Measurements from ENCODE around the gene NELL2.

NELL2 gene

DNA sequence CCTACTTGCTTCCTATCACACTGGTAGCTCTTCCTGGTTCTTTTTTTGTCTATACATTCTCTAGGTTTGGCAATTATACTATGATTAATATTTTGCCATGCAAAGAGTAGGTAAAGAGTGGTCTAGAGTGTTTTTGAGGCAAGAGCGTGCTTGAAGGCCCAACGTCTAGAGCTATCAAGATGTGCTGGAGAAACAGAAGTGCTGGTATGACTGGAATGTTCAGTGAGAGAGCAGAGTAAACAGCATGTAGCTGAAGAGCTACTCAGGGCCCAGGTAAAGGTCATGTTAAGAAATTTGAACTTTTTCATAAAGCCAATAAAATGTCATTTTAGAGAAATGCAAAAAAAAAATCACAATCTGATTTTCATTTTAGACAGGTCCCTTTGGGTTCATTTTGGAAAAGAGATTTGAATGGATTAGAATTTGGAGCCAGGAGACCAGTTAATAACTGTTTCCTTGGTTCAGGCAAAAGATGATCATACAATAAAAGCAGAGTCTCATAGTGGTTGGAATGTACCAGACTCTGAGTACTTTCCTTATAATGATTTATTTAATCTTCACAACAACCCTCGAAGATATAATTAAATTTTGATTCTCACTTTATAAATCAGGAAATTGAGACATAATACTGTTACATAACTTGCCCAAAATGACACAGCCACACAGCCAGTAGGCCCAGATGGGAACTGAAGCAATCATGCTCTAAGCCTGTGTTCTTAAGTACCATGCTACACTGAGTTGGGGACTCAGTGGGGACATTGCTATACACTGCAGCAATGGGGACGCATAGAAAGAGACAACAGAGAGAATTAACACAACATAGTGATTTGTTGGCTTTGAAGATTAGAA, 350.1 kb downstream of the NELL2 start:
- no peak for DNase-seq

DNA sequence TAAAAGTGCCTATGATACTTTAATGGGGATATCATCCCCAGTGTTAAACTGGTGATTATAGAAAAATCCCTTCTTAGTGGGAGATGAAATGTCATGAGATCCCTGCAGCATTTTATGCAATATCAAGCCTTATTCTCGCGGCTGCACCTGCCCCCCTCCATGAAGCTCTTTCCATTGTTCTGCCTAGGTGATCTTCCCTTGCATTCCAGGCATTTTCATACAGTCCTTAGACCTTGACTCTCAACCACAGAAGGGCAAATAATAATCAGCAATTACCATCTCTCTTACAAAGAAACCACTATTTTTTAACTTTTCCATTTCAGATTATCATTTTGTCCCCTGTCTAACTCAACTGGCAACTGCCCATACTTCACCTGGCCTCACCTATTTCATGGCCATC, 352.3 kb downstream of the NELL2 start:
- no peak for DNase-seq

DNA sequence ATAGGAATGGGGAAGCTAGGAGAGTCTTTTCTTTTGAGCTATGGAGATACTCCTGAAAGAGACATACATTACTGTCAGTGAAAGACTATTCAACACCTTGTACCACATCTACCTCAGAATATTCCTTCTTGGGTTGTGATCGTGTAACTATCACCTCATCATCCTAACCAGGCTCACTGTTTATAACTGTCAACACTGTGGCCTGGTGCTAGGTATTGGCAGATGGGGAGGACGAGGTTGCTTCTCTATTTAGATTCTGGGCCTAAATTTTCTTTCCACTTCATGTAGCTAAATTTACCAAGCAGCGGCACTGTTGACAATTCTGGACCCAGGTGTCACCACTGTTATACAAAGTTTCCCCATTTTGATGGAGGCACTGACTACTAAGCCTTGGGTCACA, 354.4 kb downstream of the NELL2 start:
- DNase-seq, result no peak

DNA sequence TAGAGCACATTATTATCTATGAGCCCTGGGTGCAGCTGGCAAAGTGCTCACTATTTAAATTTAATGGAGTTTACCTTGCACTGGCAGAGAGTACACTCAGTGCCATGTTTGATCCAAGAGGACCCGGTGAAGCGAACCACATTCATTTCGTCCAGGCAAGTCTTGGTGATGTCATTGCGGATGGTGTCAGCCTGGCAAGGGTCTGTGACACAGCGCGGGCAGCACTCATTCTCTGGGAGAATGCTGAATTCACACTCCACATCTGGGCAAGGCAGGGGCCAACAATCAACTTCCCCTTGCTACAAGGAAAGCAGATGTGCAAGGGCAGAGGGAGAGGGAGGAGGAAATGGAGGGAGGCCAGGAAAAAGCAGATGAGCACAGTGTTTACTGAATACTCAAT, 356.2 kb downstream of the NELL2 start:
- no peak for DNase-seq

DNA sequence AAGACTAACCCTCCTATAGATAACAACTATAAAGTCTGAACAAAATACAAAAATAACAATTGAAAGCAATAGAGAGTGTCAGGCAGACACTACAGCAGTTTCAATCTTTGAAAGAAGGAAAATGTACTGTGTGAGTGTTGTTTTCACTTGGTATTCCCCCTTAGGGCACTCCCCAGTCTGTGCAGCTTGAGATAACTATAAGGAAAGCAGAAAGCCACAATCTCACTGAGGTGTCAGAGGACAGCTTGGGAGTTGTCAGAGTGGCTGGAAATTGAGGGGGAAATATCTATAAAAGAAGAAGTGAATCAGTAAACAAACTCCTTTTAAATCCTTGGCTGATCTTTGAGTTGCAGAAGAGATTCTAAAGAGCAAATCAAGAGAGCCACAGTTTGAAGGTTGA, 364.8 kb downstream of the NELL2 start:
- no peak for DNase-seq

DNA sequence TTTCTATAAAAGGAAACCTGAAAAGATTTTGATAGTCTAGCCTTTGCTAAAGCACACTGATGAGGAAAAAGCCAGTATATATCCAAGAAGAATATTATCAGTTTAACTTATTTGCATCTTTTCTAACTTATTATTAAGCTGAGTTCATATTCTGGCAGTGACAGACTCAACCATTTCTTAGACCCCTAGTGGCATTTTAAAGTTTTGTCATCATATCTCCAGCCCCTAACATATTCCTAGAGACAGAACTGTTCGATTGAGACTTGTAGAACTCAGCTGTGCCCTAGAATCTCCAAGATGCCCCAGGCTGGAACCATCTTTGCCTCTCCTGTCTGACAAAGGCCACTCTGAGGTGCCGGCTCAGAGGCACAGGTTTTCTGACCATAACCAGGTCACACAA, 365.6 kb downstream of the NELL2 start:
- no peak for DNase-seq

DNA sequence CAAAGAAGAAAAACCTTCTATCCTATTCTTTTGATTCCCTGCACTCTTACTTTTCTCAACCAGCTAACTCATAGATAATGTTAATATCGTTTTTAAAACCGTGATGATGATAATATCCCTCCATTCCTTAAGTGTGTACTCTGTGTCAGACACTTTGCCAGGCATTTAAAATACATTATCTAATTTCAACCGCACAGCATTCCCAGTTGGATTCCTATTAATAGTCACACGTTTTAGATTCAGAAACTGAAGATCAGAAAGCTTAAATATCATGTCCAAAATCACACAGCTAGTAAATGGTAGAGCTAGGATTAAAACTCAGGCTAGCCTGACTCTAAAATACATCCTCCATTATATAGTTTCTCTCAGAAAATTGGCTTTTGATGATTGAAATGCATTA, 366.0 kb downstream of the NELL2 start:
- no peak for DNase-seq

DNA sequence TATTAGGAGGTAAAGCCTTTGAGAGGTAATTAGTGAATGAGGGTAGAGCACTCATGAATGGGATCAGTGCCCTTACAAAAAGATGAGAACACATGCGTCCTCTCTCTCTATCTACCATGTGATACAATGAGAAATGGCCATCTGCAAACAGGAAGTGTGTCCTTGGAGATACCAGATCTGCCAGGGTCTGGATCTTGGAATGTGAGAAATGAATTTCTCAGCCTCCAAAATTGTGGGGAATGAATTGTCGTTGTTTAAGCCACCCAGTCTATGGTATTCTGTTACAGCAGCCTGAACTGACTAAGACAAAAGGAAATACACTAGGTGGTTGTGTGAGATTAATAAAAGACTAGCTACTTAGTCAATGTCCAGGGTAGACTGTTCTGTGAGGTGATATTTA, 366.6 kb downstream of the NELL2 start:
- no peak for DNase-seq

DNA sequence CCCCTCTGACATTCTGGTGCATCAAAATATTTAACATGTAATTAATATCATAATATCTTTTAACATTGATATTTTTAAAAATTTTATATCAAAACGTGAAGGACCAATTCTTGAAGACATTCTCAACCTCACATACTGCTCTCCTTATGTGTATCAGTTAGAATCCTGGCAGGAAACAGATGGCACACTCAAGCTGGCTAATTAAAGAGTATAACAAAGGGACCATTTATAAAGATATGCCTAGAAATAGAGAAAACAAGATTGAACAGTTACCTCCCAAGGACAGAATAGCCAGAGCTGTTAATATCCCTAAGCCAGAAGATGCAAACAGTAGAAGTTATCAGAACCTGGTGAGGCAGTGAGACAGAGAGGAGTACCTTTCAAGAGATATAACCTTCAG, 368.7 kb downstream of the NELL2 start:
- no peak for DNase-seq

DNA sequence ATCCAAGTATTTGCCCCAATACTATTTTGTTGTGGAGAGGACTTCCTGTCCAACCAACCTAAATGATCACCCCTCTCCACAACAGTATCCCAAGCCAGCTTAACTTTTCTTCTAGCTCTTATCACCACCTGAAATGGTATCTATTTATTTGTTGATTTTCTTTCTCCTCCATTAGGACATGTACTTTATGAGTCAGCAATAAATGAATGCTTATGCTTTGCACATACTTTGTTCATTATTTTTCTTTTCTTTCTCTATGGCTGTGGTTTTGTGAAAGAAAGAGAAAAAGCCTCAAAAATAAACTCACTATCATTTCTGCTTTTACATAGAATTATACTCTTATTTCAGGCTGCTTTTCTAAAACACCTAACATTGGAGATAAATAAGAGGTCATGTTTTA, 371.3 kb downstream of the NELL2 start:
- DNase-seq, result no peak

DNA sequence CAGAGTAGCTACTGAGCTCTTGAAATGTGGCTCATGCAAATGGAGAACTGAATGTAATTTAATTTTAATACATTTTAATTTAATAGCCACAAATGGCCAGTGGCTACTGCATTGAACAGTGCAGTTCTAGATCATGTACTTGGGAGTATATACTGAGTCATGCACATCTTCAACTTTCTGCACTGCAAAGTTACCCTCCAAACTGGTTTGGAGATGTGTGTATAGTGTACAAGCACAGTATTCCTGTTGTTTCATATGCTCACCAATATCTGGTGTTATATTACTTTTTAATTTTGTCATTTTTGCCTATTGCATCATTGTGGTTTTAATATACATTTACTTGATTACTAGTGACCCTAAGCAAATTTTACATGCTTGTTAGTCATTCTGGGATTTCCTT, 372.8 kb downstream of the NELL2 start:
- no peak for DNase-seq

DNA sequence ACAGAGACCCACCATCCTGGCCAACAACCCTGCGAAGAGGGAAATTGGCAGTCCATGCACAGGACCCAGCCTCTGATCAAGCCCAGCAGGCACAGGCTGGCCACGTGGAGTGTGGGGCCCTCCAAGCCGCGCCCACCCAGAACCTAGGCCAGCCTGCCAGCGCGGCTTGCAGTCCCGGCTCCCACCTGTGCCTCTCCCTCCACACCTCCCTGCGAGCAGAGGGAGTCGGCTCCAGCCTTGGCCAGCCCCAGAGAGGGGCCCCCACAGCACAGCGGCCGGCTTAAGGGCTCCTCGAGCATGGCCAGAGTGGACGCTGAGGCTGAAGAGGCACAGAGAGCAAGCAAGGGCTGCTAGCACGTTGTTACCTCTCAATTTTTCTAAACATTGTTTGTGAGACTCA, 373.4 kb downstream of the NELL2 start:
- no peak for DNase-seq

DNA sequence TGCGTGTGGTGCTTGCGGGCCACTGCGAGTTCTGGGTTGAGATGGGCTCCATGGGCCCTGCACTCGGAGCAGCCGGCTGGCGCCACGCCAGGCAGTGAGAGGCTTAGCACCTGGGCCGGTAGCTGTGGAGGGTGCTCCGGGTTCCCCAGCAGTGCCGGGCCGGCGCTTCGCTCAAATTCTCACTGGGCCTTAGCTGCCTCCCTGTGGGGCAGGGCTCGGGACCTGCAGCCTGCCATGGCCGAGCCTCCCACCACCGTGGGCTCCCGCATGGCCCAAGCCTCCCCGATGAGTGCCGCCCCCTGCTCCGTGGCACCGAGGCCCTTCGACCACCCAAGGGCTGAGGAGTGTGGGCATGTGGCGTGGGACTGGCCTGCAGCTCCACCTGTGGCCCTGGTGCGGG, 375.7 kb downstream of the NELL2 start:
- no peak for DNase-seq

DNA sequence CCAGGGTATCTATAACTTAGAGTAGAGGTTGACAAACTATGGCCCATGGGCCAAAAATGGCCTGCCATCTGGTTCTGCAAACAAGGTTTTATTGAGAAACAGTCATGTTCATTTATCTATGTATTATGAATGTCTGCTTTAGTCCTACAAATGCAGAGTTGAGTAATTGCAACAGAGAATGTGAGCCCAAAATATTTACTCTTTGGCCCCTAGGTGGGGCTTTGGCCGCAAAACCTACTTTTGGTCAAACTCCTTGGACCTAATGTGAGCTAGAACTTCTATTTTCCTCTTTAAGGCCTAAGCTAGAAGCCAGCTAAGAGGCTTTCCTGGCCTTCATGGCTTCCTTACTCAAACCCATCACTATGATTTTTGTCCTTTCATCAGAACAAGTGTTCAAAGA, 379.1 kb downstream of the NELL2 start:
- no peak for DNase-seq

DNA sequence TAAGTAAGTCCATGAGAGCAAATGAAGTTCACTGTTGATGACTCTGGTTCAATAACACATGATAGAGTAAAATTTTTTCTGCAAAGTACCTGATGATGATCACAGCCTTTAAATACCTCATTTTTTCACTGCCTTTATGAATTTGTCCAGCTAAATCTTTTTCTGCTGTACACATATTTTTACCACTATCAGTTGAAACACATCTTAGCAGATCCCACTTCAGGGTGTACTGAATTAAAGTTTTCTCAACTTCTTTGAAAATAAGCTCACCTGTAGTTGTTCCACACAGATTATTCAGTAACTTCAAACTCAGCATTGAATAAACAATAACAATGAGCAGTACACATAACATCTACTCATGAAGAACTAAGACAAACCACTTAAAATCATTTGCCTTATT, 385.9 kb downstream of the NELL2 start:
- DNase-seq, result no peak

DNA sequence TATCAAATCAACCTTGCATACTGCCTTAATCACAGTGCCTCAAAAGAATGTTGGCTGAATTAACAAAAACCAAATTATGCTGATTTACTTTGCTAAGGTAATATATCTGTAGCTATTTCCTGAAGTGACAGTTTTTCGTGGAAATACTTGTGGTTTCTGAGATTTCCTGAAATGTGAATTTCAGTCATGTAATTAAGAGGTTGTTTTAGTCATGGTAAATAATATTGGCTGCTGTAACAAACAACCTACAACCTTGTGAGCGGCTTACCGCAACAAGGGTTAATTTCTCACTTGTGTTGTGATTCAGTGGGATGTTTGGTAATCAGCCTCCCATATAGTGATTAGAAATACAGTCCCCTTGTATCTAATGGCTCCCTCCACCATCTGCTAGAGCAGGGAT, 387.9 kb downstream of the NELL2 start:
- DNase-seq, result no peak

DNA sequence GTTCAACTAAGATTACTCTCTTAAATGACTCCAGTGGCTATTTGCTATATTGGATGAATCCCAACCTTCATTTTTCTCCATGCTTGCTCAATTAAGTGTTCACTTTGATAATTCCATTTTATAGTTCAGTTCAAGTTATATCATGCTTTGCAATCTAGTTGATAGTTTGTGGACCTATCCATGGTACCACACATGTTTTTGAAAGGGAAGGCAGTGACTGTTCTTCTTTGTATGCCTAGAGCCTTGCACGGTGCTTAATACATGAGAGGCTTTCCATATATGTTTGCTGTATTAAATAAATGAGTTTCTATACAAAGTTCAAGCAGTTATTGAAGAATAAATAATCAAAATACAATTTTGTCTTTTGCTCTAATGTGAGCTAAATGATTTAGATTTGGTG, 391.3 kb downstream of the NELL2 start:
- DNase-seq, result no peak

DNA sequence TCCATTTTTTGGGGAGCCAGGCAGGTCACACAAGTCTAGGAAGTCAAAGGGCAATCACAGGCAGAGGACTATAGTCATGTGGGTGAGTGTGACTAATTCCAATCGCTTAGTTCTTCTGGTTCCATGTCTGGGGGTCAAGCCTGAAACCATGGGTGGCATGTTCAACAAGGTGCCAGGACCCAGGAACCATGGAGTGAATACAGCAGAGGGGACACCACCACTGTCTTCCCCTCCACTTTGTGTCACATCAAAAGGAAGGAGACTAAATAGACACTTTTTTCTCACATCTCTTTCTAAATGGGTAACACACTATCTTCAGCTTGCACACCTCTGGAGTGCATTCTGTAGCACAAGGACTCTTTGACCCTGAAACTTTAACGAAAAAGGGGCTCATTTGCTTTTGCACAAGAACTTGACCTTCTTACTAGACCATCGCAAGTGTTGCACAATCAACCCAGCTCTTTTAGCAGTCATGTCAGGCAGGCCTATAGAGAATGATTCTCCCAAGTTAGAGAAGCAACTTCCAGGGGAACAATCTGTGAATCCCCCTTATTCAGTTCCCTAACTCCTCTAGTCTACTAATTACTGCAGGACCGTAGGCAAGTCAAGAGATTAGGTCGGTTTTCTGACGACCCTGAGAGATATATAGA, 398.7 kb downstream of the NELL2 start:
- DNase-seq, result no peak

DNA sequence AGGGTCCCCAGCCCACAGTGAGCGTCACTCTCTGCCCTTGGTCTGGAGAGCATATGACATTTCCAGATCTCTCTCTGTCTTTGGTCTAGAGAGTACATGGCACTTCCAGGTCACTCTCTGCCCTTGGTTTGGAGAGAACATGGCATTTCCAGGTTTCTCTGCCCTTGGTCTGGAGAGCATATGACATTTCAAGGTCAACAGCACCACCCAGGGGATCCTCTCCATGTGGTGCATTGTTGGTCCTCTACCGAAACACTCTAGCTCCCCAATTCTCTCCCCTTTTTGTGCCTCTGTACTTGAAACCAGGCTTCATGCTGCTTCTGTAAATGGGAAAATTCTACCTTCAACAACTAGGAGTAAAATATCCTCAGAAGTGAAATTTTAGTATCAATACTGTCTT, 399.4 kb downstream of the NELL2 start:
- DNase-seq, result no peak

DNA sequence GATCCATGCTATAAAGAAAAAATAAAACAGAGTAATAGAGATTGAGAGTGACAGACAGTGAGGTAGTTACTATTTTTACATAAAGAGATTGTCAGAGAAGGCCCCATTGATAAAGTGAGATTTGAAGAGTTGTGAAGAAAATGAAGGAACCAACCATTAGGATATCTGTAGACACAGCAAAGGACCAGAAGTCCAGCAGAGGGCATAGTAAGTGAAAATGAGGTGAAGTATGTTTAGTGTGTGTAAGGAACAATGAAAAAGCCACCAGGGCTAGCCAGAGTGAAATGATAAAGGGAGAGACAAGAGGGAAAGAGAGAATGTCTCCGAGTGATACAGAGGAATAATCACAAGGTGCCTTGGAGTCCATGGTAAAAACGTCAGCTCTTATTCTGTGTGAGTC, 411.0 kb downstream of the NELL2 start:
- no peak for DNase-seq

DNA sequence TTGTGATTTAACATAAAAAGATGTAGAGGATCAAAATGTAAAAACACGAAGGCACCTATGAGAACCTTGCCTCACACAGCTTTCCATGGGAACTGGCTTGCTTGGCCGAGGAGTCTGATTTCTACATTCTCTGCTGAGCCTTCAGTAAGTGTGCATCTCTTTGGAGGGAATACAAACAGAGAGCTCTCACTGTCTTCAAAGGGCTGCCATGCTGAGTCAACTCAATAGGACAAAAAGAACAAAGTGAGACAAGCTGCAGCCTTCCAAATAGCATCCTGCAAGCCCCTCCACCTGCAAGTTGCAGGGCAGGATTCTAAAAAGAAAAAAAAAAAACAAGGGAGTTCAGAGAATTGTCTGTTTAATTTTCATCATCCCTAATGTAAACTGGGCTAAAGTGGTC, 411.9 kb downstream of the NELL2 start:
- no peak for DNase-seq

DNA sequence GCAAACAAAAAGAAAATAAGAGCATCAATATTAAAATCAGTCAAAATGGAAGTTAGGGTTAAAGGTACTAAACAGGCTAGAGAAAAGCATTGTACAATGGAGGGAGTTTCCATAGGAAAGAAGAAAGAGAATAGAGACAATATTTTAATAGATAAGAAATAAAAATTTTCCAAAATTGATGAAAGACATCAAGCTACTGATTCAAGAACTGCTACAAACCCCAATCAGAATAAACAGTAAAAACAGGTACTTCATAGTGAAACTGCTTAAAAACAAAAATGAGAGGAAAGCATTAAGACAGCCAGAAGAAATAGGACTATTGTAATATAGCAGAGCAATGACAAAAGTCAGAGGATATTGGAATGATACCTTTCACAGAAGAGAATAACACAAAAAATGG, 413.4 kb downstream of the NELL2 start:
- no peak for DNase-seq

DNA sequence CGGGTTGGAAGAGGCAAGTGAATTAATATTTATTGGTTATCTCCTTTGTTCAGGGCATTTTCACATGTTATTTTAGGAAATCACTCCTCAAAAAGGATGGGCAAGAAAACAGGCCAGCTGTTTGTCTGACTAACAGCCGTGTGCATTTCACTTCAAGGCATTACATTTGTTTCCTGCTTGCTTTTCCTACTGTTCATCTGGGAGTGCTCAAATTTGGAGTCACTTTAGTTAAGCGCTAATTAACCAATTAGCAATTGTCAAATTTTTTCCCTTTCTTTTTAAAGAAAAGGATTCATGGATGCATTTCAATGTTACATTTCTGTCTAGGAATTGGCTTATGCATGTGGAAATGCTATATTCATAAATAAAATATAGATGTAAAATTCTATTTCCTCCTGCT, 415.9 kb downstream of the NELL2 start:
- DNase-seq, result no peak

DNA sequence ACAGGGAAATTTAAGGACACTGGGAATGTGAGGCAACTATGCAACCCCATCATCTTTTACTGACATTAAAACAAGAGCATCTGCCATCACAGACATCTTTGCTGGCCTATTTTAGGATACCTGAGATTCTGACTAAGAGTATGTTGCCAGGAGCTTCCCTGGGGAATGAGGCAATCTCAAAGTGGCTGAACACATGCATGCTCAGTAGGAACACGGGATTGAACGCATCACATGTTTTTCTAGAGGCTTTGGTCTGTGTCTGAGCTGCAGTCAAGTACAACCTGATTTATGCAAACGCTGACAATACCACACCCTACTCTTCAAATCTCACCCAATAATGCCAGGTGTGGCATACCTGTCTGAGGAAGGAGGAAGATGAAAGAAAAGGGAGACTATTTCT, 416.5 kb downstream of the NELL2 start:
- no peak for DNase-seq
